ENCODE data around the gene PIAS1.

The PIAS1 gene

DNA sequence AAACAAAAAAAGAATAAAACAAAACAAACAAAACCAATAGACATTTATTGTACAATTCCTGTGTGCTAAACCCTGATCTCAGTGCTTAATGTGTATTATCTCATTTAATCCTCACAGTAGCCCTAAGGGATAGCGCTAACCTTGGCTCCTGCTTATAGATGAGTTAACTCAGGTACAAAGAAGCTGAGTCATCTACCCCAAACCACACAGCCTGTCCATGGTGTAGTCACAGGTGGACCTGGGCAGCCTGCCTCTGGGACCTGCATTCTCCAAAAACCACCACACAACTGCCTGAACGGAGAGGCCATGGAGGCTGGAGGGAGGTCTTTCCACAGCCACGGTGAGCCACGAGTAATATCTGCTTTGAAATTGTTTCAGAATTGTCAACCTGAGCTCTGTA is 180.9 kb downstream of the PIAS1 start:
- TF ChIP-seq CTCF (IDR thresholded peaks at IDR 0.05; ENCODE audit: low read depth, low read length): no peak
- DNase-seq (ENCODE audit: low read depth in 2 of 2): no peak
- H3K4me3 ChIP-seq (replicated peaks in 1 of 2; ENCODE audit: low read depth in 2 of 2, low read length in 2 of 2): no peak overlapping the region

DNA sequence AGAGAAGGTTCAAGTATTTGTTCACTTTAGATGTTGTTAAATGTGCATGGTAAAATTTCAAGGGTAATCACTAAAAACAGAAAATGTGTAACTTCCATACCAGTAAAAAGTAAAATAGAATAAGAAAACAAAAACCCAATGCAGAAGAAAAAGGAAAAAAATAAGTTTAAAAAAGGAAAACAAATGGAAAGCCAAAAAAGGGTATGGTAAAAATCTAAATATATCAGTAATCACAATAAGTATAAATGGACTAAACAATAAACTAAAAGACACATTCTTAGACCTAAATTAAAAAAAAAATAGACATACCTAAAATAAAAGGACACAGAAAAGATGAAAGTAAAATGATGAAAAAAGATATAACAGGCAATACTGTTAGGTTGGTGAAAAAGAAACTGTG is 184.9 kb downstream of the PIAS1 start:
- TF ChIP-seq CTCF (IDR thresholded peaks at IDR 0.05; ENCODE audit: low read depth, low read length): no peak
- no peak for DNase-seq (ENCODE audit: low read depth in 2 of 2)
- no peak overlapping the region for H3K4me3 ChIP-seq (replicated peaks in 1 of 2; ENCODE audit: low read depth in 2 of 2, low read length in 2 of 2)

DNA sequence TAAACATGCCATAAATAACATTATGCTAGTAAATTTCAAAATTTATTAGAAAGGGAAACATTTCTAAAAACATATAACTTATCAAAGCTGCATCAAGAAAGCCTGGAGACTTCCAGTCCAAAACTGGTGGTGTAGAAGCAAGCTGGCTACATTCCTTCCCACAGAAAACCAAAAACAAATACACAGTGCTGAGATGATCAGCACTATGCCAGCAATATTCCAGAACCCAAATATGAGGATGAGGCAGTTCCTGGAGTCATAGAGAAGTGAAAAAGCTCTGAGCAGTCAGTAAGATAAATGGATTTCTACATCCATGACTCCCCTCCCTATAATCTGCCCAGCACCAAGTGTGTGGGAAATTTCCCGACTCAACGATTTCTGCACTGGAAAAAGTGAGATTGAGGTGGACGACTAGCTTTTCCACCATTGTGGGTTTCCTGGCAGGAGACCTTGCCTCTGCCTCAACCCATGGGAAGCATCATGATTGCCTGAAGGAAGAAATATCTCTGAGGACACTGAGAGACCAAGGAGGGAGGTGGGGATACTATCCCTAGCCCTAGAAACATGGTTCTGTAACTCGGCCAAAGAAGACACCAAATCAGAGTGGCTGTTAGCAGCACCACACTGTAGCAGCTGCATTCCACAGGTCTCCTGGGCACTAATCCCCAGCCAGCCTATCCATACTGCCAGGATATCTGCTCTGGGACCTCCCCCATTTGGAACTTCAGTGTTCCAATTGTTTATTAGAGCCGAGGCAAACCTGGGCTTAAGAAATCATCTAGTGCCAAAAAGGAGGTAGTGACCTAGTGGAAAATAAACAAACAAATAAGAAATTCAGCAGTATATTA is 187.2 kb downstream of the PIAS1 start:
- TF ChIP-seq CTCF (IDR thresholded peaks at IDR 0.05; ENCODE audit: low read depth, low read length): no peak
- DNase-seq (ENCODE audit: low read depth in 2 of 2): no peak
- H3K4me3 ChIP-seq (replicated peaks in 1 of 2; ENCODE audit: low read depth in 2 of 2, low read length in 2 of 2): no peak overlapping the region
